Erythroblast (primary cell): ENCODE data around the gene TMEM25.

Experiments used
- GATA1 ChIP-seq: IDR thresholded peaks from 2 replicates; pipeline ENCODE4 v1.6.1; 2011; ENCODE audit warnings: low read depth, mild to moderate bottlenecking, control low read depth, low read length, moderate library complexity
- POLR2A ChIP-seq: IDR thresholded peaks from 2 replicates; pipeline ENCODE4 v1.6.1; 2011; ENCODE audit warnings: mild to moderate bottlenecking, low read length

DNA sequence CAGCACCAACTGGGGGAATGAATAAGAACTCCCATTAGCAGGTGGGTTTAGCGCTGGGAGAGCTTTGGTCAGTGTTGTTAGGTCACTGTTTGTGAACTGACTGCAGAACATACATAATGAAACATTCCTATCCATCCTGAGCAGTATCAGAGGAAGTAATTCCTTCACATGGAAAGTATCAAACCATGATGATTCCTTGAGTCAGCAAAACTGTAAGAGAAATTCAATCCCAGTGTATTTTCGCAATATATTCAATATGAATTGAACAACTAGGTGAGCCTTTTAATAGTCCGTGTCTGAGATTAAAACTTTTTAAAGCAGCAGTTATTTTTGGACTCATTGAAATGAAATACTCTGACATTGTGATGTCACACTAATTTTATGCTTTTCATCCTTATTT lies 46.6 kb upstream of the TMEM25 start:
- TF ChIP-seq GATA1 (no peak), POLR2A (no peak)
